Gastroesophageal sphincter (tissue), 3 donors: ENCODE measurements around the gene SPATA2L.

Source experiments
- EP300 ChIP-seq: sonication (generic); formaldehyde crosslinking; IDR thresholded peaks from one replicate; pipeline ENCODE4 v1.6.1; 2017; ENCODE audit warnings: antibody characterized with exemption, mild to moderate bottlenecking
- POLR2A ChIP-seq, 2 donors: fragments of 450-650 bp; IDR thresholded peaks; one replicate each; pipeline ENCODE4 v1.6.1; 2017; ENCODE audit warnings: antibody characterized with exemption in 2 of 2, mild to moderate bottlenecking in 2 of 2, moderate library complexity in 1 of 2
- POLR2AphosphoS5 ChIP-seq: sonication (generic); formaldehyde crosslinking; IDR thresholded peaks from one replicate; pipeline ENCODE4 v1.6.1; 2017; ENCODE audit warnings: antibody characterized with exemption
- TF ChIP-seq, protein P1 (sequence below), 4 experiments: fragments of 200-600 bp in 2 of 4; fragments of 450-650 bp in 2 of 4; sonication (generic) in 1 of 4; IDR thresholded peaks; one replicate each; pipeline ENCODE4 v1.5.1; 2017 to 2019; ENCODE audit warnings: antibody characterized with exemption in 4 of 4, mild to moderate bottlenecking in 2 of 4, moderate library complexity in 2 of 4

GRCh38 chr16:89729293-89729692, 27.8 kb upstream of the SPATA2L start:
- TF ChIP-seq, protein P1, sequence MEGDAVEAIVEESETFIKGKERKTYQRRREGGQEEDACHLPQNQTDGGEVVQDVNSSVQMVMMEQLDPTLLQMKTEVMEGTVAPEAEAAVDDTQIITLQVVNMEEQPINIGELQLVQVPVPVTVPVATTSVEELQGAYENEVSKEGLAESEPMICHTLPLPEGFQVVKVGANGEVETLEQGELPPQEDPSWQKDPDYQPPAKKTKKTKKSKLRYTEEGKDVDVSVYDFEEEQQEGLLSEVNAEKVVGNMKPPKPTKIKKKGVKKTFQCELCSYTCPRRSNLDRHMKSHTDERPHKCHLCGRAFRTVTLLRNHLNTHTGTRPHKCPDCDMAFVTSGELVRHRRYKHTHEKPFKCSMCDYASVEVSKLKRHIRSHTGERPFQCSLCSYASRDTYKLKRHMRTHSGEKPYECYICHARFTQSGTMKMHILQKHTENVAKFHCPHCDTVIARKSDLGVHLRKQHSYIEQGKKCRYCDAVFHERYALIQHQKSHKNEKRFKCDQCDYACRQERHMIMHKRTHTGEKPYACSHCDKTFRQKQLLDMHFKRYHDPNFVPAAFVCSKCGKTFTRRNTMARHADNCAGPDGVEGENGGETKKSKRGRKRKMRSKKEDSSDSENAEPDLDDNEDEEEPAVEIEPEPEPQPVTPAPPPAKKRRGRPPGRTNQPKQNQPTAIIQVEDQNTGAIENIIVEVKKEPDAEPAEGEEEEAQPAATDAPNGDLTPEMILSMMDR (IDR thresholded peaks at IDR 0.05): no peak
- TF ChIP-seq POLR2A (IDR thresholded peaks at IDR 0.05): no peak
- no peak for TF ChIP-seq EP300
- no peak for TF ChIP-seq POLR2AphosphoS5
